ENCODE results near the gene TRPM3.

TRPM3 gene

DNA sequence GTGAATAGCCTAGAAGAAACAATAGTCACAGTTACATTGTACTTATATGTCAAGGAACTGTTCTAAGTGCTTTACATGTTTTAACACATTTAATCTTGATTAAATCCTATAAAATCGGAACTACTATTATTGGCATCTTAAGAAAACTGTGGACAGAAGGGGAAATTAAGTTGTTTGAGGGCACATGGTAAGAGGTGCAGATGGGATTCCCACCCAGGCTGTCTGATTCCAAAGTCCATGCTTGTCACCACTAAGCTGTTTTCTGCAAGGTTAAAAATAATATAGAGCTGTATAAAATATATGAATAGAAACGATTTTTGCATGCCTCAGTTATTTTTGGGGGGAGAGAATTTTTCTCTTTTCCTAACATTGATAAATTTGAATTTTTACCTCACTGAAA, 512.4 kb downstream of the TRPM3 start:
- no peak for DNase-seq (ENCODE audit: low spot score)

DNA sequence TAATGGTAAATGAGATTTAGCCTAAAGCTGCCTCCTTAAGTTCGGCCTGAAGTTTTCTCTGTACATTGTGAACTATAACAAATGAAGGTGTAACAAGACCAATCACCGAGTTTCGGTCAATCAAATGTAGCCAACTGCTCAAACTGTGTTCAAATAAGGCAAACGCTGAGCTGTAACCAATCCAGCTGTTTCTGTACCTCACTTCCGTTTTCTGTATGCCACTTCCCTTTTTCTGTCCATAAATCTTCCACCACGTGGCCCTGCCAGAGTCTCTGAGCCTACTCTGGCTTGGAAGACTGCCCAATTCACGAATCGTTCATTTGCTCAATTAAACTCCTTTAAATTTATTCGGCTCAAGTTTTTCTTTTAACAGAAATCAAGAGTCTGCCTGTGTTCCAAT, 513.5 kb downstream of the TRPM3 start:
- DNase-seq (ENCODE audit: low spot score): no peak

DNA sequence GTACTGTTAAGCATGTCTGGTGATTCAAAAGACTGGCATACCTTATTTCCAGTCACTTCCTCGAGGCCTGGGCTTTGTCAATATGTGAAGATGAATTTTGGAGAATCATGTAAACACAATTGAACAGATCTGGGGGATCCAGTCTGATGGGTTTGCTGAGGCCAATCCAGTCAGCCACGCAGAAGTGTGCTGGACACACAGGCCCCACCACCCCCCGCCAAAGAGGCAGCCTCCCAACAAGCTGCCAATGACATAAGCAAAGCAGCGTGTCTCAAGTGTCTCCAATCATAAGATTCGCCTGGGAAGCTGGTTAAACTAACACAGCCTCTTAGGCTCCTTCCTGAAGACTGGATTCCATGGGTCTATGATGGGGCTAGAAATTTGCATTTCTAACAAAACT, 514.1 kb downstream of the TRPM3 start:
- DNase-seq (ENCODE audit: low spot score): no peak

DNA sequence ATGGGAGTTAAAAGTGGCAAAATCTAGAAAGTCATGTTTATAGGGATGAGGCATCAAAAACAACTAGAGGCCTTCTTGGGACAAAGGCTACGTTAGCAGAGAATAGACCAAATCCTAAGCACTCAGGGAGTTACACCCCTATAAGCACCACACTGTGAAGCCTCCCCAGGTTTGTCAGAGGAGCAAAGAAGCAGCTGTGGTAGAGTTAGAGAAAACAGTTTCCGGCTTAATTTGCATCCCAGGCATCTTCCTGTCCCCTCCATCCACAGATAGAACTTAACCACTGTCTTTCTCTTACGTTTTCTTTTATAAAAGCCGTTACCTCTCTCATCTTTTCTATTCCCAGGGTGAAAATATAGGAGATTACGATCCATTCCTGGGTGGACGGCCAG, 518.4 kb downstream of the TRPM3 start:
- DNase-seq (ENCODE audit: low spot score): no peak

DNA sequence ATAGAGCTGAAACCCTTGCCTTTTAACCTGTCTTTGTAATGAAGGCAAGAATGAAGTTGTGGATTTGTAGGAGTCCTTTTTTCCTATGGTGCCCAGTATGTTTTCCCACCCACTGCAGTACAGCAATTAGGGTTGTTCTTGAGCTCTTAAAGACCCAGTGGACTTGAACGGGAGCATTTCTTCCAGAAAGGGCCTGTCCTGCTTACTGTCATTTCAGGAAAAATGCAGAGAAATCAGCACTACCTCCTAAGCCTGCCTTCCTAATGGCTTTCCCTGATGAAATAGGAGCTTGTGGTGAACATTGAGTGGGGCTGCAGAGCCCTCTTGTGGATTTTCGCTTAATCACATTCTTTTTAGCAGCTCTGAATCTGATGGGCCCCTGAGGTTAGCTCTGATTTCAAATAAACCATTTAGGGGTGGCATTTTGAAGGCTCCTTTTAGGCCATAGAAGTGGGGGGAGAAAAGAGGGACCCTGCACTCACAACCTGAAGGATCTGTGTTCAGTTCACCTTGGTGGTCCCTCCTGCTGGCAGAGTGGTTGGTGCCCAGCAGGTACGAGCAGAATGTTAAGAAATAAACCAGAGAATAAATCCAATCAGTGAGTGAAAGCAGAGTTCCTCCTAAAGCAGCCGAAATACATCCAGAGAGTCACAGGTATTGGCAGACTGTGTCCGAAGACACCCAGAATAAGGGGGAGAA, 519.0 kb downstream of the TRPM3 start:
- DNase-seq (ENCODE audit: low spot score): peak; percentile 74

DNA sequence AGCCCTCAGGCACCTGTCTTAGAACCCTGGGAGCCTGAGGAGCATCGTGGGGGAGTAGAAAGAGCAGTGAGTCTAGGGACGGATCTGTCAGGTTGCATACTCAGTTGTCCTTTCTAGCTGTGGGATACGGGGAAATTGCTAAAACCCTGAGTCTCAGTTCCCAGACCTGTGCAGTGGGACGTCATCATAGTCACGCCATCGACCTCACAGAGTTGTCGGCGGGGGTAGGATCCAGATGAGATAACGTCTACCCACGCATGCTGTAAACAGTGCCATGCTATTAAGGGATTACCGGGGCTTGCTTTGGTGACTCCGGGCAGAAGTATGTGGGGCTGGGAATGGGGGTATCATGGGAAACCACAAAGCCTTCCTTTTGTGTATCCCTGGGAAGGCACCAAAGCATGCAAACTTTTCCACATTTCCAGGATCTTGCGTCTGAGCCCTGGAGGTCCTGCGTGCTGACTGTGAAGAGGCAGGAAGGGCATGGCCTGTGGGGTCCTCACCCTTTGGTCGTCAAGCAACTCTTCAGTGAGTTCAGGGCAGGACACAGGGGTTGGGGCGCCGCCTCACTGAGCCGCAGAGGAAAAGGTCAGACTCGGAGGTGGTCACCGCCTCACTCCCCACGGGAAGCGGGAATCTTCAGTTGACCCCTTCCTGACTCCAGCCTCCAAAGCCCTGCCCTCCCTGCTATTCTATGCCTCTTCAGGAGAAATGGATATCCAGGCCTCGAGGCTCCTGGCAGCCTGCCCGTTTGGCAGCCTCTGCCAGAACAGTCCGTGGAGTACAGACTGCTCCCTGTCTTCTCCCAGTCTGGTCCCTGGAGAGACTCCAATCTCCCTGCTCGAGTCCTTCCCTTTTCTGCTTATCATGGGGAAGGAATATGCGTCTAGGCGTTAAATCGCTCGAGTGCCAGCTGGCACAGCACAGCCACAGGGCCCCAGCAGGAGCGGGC, 520.1 kb downstream of the TRPM3 start:
- DNase-seq (ENCODE audit: low spot score): peak; percentile 82

DNA sequence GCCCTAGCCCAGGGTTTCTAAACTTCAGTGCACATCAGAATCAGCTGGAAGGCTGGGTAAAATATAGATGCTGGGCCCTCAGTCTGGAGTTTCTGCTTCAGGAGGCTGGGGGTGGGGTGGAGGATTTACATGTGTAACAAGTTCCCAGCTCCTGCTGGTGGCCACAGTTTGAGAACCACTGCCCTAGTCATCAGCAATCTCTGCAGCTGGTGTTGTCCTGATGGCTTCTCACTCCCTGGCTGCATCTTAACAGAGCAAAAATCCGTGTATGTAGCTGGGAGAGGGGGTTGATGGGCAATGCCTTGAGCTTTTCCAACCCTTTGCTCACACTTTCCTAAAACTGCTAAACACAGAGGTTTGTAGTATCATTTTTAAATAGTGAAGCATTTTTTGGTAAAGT, 520.9 kb downstream of the TRPM3 start:
- no peak for DNase-seq (ENCODE audit: low spot score)

DNA sequence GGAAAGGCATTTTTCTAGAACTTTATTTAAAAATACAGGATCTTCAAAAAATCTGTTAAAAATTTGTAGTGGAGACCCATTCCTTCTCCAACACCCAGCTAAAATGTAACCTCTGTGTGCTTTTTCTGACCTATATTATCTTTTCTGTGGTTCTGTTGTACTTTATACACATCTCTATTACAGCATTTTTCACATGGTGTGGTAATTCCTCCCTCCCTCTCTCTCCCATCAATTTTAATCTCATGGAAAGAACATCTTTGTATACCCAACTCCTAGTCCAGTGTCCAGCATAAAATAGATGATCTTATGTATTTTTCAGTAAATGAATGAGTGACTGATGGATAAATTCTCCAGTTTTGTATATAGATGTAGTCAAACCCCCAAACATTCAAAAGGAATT, 523.5 kb downstream of the TRPM3 start:
- DNase-seq (ENCODE audit: low spot score): no peak

DNA sequence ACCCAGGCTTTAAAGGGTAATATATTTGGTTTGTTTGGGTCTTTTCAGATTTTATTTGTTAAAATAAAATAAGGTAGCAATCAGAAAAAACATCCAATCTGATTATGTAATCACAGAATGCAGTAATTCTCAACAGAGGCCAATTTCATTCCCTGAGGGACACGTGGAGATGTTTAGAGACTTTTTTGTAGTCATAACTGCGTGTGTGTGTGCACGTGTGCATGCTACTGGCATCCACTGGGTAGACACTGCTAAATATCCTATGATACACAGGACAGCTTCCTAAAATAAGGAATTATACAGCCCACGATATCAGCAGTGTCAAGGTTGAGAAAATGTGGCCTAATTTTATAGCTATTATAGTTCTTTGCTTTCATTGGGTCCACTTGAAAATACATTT, 526.2 kb downstream of the TRPM3 start:
- no peak for DNase-seq (ENCODE audit: low spot score)

DNA sequence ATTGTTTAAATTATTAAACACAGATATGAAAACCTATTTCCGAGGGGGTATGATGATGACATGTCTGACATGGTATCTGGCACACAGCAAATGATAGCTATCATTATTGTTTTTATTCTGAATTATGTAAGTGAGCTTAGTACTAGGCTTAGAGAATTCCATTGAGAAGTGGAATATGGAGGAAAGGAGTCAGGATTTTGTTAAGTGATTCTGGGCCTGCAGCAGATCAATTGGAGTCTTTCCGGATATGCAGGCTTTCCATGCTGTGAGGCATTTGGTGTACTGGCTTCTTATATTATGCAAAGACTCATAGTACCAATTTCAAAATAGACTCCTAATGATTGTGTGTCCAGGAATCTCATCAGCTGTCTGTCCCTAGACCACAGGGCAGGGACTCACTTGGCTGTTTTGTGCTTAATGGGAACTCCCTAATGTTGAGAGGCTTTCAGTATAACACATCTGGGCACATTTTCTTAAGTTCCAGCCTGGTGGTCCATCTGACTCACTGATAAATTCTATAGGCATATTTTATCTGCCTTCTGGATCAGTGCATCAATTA, 527.0 kb downstream of the TRPM3 start:
- no peak for DNase-seq (ENCODE audit: low spot score)

DNA sequence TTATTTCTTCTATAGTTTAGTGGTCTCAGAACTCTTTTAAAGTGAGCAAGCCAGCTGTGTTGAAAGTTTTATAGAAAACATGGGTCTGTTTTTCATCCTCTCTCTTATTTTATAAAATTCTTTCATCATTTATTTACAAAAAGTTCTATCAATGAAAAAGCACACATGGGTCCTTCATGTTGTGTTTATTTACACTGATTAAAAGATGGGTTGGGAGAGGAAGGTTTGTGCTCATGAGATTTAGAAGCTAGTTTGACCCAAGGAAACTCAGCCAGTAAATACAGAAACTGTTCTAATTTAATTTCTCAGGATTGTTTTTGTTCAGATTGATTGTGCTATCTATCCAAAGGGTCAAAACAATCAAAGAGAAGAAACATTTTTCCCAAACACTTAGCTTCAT, 528.2 kb downstream of the TRPM3 start:
- no peak for DNase-seq (ENCODE audit: low spot score)

DNA sequence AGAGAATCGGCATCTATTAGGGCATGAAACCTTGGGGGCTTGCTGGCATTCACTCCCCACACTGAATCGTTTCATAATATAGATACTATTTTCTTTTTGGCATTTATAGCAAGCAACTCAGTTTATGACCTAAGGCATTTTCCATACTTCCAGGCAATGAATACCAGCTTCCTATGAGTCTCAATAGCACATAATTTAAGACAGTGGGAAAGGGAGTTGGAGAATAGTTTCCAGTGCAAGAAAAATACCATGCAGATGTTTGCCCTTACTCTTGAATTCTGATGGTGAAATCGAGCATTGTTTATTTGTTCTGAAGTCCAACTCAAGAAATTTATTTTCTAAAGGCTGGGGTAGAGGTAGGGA, 531.1 kb downstream of the TRPM3 start:
- no peak for DNase-seq (ENCODE audit: low spot score)

DNA sequence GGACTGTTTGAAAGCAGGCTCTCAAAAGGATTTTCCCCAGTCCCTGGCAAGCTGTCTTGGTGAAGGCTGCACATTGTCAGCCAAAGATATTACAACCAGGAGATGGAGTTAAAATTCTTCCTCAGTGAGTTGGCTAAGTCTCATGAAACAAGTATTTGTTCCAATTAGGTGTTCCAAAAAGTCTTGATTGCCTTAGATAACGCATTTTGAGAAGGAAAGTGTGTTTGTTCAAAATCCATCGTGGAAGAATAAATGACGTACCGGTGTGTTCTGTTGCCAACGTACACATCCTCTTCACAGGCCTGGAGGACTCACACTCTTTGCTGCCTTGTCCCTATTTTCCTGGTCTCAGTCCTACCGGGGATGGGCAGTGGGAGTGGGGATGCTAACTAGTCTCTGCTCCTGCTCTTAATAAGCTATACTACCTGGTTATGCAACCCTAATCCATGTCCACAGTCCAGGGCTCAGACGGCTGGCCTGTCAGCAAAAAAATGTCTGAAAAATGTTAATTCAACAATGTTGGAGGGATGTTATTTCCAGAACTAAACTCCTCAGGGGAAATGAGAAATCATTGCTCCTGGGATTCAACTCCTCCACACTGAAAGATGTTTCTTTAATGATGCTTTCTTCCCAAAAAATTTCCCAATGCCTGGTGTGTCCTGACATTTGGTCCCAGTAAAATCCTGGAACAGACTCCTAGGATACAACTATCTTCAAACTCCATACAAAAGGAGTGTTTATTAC, 531.7 kb downstream of the TRPM3 start:
- no peak for DNase-seq (ENCODE audit: low spot score)

DNA sequence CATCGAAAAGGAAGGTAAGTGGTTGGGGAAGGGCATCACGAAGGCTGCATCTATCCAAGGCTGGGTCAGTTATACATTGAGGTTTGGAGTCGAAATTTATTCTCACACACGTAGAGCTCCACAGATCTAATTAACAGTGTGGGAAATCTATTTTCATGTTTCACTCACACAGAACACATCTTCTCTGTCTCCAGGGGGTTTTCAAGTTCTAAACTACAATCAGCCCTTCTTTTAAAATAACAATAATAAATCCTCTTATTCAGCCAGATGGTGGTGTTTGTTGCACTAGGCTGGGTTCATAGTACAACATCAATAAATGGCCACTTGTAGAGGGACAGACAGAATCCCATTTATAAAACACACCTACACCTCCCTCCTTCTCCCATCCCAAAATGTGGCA, 532.4 kb downstream of the TRPM3 start:
- DNase-seq (ENCODE audit: low spot score): no peak

DNA sequence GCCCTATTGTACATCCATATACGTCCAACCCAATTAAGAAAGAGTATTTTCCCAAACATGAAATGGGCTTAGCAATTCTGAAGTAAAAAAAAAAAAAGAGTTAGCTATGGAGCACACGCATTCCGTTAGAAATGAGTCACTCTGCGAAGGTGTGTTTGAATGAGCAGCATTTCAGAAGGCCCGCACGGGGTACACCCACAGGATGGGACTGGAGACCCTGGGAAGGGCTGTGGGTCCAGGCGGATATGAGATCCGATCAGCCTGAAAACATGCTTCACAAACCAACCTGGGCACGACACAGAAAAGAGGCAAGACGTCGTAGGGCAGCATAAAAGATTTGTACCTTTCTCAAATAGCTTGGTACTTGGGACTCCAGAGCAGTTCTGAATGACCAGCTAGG, 533.0 kb downstream of the TRPM3 start:
- no peak for DNase-seq (ENCODE audit: low spot score)

DNA sequence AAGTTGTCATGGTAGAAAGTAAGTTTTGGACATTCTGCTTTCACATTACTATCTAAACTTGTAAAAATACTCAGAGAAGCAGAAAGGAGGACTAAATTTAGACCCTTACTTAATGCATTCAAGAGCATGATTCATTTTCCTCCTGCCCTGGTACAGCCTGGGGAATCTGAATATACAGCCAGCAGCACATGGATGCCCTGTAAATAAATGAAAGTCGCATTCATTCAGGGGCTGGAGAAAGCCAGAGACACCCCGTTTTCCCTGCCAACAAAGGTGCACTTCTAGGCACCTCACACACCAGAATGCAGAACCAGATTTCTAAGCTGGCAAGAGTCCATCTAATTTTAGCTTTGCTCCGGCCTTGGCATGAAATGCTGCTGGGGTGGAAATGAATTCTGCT, 534.2 kb downstream of the TRPM3 start:
- no peak for DNase-seq (ENCODE audit: low spot score)

DNA sequence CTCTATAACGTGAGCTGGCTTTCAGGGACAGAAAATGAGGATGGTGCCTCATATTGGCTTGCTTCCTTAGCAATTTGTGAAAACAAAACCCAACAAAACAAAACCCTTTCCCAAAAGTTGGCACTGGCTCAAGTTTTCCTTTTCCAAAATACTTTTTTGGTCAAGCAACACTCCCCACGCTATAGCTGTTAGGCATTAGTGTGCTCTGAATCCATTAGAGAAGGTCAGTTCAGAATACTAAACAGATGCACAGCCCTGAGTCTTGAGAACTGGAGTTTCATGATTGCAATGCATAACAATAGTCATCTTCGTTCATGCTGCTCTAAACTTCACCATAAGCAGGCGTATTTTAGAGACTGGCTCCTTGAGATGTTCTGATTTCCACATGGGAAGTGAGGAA, 534.9 kb downstream of the TRPM3 start:
- no peak for DNase-seq (ENCODE audit: low spot score)

DNA sequence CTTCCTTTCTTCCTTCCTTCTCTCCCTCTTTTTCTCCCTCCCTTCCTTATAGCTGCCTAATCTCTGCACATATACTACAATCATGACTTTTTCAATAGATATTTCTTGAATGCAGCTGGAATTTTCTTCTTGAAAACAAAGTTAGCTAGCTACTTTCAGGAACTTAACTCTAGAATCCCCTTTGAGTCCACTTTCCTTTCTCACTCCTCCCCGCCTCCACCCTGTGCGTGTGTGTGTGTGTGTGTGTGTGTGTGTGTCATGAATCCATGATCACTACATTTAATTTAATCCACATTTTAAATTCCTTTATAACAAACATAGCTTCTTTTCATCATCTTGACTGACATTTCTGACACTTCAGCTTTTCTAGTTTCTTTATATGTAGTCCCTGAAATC, 539.5 kb downstream of the TRPM3 start:
- DNase-seq (ENCODE audit: low spot score): peak; percentile 57

DNA sequence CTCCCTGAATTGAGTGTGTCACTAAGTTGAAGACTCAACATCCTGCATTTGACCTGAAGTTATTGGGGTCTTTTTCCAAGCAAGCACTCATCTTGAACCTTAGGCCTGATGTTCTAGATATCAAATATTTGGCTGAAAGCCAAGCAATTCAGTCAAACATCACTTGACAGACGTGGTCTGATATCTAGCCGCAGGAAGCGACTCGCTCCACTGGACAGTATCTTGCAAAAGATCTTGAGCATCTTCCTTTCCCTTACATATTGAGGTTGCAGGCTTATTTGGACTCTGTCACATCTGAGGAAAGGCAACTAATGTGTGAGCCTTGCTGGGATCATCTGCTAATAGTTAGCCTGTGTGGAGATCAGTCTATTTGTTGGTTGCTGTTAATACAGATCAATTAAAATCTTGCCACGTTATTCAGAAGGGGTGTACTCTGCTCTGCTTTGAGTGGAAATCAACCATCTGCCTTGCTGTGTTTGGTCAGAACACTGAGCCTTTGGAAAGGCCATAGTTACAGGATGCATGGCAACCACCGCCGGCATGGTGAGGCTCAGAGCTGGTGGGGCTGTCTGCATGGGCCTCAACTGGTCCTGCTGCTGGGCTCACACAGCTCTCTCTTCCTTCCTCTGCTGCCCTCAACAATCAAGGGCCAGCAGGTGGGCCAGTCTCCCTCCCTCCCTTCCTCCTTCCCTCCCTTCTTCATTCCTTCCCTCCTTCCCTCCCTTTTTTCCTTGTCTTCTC, 540.0 kb downstream of the TRPM3 start:
- peak; percentile 37 for DNase-seq (ENCODE audit: low spot score)

DNA sequence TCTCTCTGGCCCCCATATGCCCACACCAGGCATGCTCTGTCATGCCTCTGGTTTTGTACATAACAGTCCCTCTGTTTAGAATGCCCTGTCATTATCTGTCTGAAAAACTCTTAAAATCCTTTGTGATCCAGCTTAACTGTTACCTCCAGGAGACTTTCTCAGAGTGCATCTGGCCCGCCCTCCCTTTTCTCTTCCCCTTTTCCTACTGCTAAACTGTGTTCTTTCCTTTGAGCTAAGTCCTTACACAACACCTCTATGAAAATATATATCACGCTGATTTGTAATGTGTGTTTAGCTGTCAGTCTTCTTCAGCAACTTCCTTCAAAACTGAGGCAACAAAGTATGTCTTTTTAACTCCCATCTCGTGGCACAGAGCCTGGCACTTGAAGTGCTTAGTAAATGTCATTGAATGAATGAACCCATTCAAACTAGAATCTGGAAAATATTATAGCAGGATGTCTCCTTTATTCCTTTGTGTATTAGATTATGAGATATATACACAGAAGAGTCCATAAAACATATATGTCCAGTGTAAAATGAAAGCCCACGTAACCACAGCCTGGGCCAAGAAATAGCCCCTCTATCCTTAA, 540.7 kb downstream of the TRPM3 start:
- DNase-seq (ENCODE audit: low spot score): peak; percentile 12

DNA sequence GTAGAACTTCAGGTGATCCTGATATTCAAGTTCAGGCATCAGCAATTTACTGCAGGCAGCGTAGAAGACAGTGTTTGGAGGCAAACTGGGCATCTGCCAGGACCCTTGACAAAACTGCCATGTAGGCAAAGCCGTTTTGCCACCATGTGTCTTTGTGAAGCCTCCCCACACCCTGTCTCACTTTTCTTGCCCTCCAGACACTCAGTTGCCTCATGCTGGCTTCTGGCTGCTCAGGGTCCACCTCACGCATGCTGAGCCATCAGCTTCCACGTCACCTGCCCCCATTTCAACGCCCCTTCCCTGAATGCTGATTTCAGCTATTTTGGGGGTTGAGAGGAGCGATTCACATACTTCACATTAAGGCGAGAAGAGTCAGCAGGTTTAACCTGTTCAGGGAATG, 541.7 kb downstream of the TRPM3 start:
- DNase-seq (ENCODE audit: low spot score): peak; percentile 5

All from left forelimb (tissue), 1 donor.